ENCODE results near the gene IL10RB.
A peak's percentile ranks its signal among the peaks of the same experiment; 100 is the strongest.
"Not testable (repeated sequence)": the region's sequence is repeated elsewhere in the genome, so short reads cannot be mapped to it uniquely, and the experiment has no call there.

Gene IL10RB

GRCh38 chr21:33241846-33242245 is 24.3 kb upstream of the IL10RB start:
- DNase-seq (no peak), ATAC-seq (no peak)

GRCh38 chr21:33242846-33243245 is 23.3 kb upstream of the IL10RB start:
- not testable (repeated sequence) for DNase-seq, ATAC-seq

GRCh38 chr21:33244082-33244778 is 21.9 kb upstream of the IL10RB start:
- DNase-seq (no peak), ATAC-seq (peak; percentile 84)

GRCh38 chr21:33244779-33245105 is 21.4 kb upstream of the IL10RB start:
- DNase-seq, result no peak
- ATAC-seq, result peak; percentile 29

GRCh38 chr21:33245289-33245918 is 20.8 kb upstream of the IL10RB start:
- no peak for ATAC-seq
- DNase-seq, result no peak

- ATAC-seq (no peak), DNase-seq (no peak)
Observed at GRCh38 chr21:33246506-33246905, 19.7 kb upstream of the IL10RB start.

GRCh38 chr21:33246963-33247362 is 19.2 kb upstream of the IL10RB start:
- no peak for DNase-seq
- ATAC-seq, result no peak

- ATAC-seq, result no peak
- DNase-seq, result no peak
Observed at GRCh38 chr21:33247599-33247998, 18.6 kb upstream of the IL10RB start.

GRCh38 chr21:33249331-33250002 is 16.7 kb upstream of the IL10RB start:
- ATAC-seq, result no peak
- no peak for DNase-seq

GRCh38 chr21:33251119-33251518 is 15.0 kb upstream of the IL10RB start:
- DNase-seq (no peak), ATAC-seq (no peak)

- not testable (repeated sequence) for ATAC-seq, DNase-seq
Observed at GRCh38 chr21:33253382-33253781, 12.8 kb upstream of the IL10RB start.

- DNase-seq (no peak), ATAC-seq (no peak)
Observed at GRCh38 chr21:33254766-33255165, 11.4 kb upstream of the IL10RB start.

- no peak for DNase-seq
- peak; percentile 68 for ATAC-seq
Observed at GRCh38 chr21:33255404-33255803, 10.8 kb upstream of the IL10RB start.

- ATAC-seq (peak; percentile 80), DNase-seq (no peak)
Observed at GRCh38 chr21:33256019-33256418, 10.1 kb upstream of the IL10RB start.

- no peak for ATAC-seq
Observed at GRCh38 chr21:33257094-33257803, 8.9 kb upstream of the IL10RB start.

GRCh38 chr21:33258475-33258874 is 7.7 kb upstream of the IL10RB start:
- ATAC-seq (no peak), DNase-seq (no peak)

More at GRCh38 chr21:33257094-33257803, 8.9 kb upstream of the IL10RB start:
- DNase-seq, result no peak

- ATAC-seq, result peak; percentile 38
- DNase-seq, result no peak
Observed at GRCh38 chr21:33259428-33259827, 6.7 kb upstream of the IL10RB start.

- no peak for DNase-seq
Observed at GRCh38 chr21:33259995-33260394, 6.2 kb upstream of the IL10RB start.

GRCh38 chr21:33261635-33262034 is 4.5 kb upstream of the IL10RB start:
- no peak for DNase-seq

More at GRCh38 chr21:33259995-33260394, 6.2 kb upstream of the IL10RB start:
- no peak for ATAC-seq

GRCh38 chr21:33262921-33263320 is 3.2 kb upstream of the IL10RB start:
- ATAC-seq, result no peak
- DNase-seq, result no peak

More at GRCh38 chr21:33261635-33262034, 4.5 kb upstream of the IL10RB start:
- no peak for ATAC-seq

GRCh38 chr21:33264561-33264960 is 1.6 kb upstream of the IL10RB start:
- DNase-seq, result no peak
- ATAC-seq, result no peak

GRCh38 chr21:33265664-33266049 is 510 bp upstream of the IL10RB start:
- DNase-seq (peak; percentile 35), ATAC-seq (peak; percentile 17)

- ATAC-seq (peak; percentile 41), DNase-seq (peak; percentile 51)
Observed at GRCh38 chr21:33266789-33267135, 595 bp downstream of the IL10RB start.
